HK-2 (cell line): ENCODE measurements around the gene OCSTAMP.

ENCODE experiments used
- DNase-seq: peaks from one replicate; pipeline ENCODE4 v3.0.0-alpha.2; 2018; ENCODE audit not compliant: unreplicated experiment

Gene OCSTAMP

DNA sequence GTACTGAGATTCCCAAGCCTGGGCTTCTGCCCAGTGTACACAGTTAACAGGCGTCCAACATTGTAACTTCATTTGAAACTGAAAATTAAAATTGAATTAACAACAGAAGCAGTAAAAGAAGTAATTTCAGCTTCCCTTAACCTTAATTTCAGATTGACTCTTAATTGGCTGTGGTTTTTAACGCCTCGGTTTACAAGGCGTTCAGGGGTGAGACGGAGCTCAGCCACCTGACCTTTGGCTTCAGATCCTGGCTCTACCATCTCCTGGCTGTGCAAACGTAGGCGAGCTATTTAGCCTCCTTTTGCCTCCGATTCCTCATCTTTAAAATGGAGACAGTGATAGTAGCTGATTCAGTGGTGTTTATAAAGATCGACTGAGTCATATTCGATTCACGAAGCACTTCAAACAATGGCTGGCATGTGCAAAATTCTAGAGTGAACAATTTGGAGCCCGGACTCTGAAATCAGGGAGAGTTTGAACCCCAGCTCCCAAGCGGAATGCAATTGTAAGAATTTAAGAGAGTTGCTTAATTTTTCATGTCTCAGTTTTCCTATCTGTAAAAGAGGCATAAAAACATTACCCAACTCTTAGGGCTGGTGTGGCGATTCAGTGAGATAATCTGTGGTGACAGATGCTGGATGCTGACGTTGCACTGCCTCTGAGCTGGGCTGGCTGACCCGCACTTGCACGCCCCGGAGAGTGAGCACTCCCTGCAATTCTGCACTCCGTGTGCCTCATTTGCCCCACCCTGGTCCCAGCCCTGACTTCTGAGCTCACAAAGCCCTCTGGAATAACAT is 23.5 kb upstream of the OCSTAMP start:
- no peak for DNase-seq

DNA sequence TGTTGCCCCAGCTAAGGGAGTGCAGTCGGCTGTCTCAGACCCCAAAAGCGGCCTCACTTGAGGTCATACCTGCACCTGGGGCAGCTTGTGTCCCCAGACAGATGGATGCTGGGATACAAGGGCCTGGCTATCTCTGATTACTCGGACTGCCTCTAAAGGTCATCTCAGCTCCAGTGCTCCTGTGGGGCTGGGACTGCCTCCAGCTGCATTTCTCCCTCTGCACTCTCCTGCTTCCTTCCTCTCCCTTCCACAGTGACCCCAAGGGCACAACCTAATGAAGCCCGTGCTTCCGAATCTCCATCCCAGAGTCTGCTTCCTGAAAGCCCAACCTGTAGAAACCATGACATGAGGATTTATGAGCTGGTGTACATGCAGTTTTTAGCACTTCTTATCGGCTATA is 22.8 kb upstream of the OCSTAMP start:
- DNase-seq = no peak

- no peak for DNase-seq
These were observed 22.3 kb upstream of the OCSTAMP start for GRCh38 chr20:46572790-46573189.

GRCh38 chr20:46572153-46572552 is 21.7 kb upstream of the OCSTAMP start:
- no peak for DNase-seq

- no peak for DNase-seq
These were observed 21.0 kb upstream of the OCSTAMP start for GRCh38 chr20:46571418-46571817.

GRCh38 chr20:46570956-46571355 is 20.5 kb upstream of the OCSTAMP start:
- DNase-seq = no peak

DNA sequence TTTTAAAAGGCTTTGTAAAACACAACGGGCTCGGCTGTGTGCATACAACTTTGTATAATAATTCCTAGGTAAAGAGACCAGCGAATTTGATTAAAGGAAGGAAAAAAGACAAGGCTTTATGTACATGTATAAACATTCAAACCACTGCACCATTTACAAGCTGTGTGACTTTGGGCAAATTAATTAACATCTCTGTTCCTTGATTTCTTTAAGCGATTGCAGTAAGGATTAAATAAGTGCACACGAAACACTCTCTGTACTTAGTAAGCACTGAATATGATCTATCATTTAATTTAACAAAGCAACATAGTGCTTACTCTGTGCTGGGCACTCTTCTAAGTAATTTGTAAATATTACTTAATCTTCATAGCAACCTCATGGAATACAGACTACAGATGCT is 19.5 kb upstream of the OCSTAMP start:
- DNase-seq = no peak

DNA sequence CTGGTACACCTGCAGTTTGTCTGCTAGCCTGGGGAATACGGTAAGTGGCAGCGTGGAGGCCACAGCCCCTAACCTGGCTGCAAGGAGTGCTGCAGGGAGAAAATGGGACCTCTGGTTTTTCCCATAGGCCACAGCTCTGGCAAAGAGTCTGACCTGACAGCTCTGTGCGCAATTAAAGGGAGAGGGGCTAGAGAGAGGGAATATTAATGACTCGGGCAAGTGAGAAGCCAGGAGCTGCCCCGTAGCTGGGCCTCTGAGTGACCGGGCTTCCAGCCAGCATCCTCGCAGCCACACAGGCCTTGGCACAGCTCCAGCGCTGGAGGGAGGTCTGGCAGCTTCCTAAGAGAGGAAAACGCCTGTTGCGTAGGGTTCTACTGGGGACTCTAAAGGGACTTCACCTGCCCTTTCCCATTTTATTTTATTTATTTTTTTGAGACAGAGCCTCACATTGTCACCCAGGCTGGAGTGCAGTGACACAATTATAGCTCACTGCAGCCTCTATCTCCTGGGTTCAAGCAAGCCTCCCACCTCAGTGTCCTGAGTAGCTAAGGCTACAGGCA is 18.2 kb upstream of the OCSTAMP start:
- DNase-seq = peak; percentile 50

DNA sequence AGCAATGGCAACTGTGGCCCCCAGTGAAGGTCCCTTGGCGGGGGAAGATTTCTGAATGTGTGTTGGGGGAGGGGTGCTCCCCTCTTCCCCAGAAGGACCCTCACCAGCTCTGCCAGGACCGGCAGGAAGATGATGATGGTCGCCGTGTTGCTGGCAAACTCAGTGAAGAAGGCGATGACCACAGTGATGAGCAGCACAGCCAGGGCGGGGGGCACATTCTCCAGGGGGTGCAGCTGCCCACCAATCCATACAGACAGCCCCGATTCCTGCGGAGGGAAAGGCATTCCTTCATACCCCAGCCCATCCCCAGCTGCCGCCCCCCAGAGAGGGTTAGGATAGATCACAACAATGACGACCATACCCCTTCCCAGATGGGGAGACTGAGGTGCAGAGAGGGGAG is 15.7 kb upstream of the OCSTAMP start:
- DNase-seq = no peak

- DNase-seq = no peak
These were observed 13.9 kb upstream of the OCSTAMP start for GRCh38 chr20:46564241-46564957.

DNA sequence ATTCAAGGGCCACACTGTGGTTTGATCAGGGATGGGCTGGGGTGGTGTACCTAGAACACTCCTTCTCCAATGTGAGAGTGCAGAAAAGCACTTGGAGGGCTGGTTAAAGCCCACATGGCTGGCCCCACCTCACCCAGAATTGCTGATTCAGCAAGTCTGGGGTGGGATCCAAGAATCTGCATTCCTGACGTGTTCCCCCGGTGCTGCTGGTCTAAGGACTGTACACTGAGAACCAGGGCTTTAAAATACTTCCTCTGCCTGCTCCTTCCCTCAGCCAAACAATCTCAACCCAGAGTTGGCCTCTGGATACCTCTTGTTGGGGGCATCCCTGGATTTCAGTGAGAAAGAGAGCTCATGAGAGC is 13.4 kb upstream of the OCSTAMP start:
- DNase-seq = no peak

GRCh38 chr20:46563170-46563859 is 12.9 kb upstream of the OCSTAMP start:
- no peak for DNase-seq

DNA sequence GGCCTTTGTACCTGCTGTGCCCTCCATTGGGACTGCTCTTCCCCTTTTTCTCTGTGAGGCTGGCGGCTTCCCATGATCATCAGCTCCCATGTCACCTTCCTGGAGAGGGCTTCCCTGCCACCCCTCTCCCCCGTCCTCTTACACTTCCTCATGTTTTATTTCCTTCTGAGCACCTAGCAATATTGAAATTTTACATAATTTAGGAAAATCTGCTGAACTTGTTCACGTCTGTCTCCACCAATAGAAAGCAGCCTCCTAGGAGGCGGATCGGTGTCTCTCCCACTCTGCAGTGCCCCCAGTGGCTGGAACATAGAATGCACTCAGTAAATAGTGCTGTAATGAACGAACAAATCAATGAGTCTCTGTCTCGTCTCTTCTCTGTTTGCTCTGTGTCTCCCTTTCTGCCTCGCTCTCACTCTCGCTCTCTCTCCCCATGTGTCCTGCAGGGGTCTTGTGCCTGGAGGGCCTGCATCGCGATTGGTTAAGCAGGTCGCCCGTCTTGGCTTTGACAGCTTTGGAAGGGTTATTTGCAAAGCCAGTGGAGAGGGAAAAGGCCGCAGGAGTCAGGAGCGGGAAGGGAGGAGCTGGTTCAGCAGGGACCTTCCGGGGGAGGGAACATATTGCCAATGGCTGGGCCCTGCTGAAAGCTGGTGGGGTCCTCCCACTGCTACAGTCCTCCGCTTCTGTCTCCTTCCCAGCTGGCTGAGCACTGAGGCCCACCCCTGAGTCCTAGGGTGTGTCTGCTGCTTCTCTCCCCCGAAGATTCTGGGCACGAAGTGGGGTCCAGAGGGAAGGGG is 12.1 kb upstream of the OCSTAMP start:
- DNase-seq = peak; percentile 51

DNA sequence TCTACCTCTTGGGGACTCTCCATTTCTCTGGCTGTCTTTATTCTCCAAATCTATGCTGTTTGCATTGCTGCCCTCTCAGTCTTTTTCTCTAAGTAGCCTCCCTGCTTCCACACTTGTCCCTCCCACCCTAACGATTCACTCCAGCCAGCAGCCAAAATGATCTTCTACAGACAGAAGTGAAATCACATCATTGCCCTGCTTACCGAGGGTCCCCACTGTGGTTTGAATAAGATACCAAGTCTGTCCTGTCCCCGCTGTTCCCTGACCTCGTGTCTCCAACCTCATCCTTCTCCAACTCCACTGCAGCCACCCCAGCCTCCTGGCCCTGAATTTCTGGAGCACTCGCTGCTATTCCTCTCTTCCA is 11.5 kb upstream of the OCSTAMP start:
- DNase-seq = no peak

GRCh38 chr20:46559685-46560440 is 9.4 kb upstream of the OCSTAMP start:
- no peak for DNase-seq

DNA sequence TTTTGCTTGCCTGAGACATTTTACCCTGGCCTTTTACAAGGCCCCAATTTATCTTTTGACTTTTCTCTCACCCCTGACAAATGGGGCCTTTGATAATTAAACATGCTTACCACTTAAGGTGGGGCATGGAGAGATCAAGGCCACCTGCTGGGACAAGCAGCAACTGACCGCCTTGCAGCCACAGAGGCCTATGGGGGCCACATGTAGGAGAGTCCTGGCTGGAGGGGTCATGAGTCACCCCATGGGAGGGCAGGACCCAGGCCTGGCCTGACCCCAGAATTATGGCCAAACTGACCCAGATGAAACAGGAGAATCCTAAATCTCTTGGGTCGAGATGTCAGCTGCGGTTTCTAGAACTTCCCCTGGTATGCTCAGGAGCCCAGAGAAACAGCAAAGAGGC is 8.5 kb upstream of the OCSTAMP start:
- DNase-seq = no peak

DNA sequence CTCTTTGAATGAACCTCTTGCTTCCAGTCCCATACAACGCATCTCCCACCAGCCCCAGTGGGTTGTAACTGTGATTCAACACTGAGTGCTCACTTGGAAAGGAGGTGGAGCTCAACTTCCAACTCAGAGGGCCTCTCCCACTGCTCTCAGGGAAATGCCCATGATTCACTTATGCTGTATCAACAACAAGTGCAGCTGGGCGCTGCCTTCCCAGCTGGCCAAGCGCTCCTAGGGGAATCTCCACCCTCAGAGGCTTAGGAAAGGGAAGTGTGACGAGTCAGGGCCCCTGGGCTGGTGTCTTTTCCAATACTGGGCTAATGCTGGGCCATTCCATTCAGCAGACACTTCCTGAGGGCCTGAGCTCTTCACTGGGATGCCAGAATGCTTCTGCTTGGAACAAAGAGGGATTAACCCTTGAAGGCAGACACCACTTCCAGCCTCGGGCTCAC is 8.1 kb upstream of the OCSTAMP start:
- peak; percentile 87 for DNase-seq

- peak; percentile 5 for DNase-seq
These were observed 6.9 kb upstream of the OCSTAMP start for GRCh38 chr20:46557231-46557956.

GRCh38 chr20:46555370-46555956 is 5.0 kb upstream of the OCSTAMP start:
- DNase-seq = no peak

DNA sequence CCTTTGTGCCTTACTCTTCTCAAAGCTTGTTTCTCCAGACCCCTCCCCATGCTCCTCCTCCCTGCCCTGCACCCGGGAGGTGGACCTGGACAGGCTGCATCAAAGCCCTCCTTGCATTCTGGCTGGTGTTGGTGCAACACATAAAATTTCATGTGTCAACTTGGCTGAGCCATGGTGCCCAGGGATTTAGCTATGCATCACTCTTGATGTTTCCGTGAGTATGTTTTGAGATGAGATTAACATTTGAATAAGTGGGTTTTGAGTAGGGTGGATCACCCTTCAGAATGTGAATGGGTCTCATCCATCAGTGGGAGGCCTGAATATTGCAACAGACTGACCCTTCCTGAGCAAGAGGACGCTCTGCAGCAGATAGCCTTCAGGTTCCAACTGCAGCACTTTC is 4.4 kb upstream of the OCSTAMP start:
- no peak for DNase-seq
